GM04504 (cell line): ENCODE data around the gene NEUROD2.

Source experiments
- DNase-seq: peaks from one replicate; pipeline ENCODE4 v3.0.0-alpha.2; 2012; ENCODE audit warnings: low read depth

The NEUROD2 gene

DNA sequence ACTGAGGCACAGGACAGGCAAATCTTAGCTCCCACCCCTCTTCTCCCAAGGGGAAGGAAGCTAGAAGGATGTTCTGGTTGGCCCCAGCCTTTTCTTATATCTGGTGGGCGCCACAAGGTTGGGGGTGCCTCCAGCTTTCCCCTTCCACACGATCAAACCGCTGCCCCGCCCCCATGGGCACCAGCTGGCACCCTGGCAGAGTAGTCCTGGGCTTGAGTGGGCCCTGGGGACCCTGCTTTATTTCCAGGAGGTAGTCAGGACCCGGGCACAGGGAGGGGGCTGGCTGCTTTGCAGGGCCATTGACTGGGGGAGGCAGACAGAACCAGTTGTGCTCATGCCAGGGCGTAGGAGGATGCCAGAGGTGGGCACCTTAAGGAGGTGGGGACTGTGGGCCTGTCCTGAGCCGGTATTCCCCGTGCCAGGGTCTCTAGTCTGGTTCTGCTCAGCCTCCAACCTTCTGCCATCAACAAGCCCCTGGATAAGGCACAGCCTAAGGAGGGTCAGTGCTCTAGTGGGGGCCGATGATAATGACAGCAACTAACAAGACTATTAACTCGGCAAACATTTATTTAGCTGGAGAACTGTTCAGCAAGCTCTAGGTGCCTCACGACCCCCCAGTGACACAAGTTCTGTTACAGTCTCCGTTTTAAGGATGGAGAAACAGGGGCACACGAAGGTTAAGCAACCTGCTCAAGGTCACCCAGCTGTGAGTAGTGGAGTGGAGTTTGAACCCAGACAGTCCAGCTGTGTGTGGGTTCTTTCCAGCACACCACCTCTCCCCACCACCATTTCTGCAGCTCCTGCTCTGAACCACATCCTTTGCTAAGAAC lies 11.5 kb upstream of the NEUROD2 start:
- no peak for DNase-seq

DNA sequence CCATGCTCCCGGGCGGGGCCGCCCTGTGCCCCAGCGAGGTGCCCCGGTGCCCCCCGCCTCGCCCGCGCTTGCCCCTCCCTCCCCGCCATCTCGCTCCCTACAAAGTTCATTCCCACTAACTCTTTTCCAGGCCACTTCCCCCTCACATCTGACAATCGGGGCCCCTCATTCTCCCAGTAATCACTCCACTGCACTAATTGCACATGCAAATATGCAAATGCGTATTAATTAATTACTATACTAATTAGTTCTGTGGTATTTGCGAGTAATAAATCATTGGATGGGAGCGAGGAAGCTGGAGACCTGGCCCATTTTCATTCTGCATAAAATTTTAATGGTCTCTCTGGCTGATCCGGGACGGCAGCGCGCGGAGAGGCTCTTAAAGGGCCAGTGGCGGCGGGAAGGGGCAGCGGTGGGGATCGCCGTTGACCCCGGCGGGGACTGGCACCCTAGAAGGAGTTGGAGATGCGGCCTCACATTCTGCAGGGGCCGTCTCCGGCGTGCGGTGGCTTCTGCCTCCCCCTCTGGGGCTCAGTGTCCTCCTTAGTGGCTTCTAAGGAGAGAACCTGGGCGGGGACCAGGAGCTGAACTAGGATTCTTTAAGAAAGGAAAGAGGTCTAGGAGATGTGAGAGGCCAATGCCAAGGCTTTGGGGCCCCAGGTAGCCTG lies 10.7 kb upstream of the NEUROD2 start:
- DNase-seq, result no peak

DNA sequence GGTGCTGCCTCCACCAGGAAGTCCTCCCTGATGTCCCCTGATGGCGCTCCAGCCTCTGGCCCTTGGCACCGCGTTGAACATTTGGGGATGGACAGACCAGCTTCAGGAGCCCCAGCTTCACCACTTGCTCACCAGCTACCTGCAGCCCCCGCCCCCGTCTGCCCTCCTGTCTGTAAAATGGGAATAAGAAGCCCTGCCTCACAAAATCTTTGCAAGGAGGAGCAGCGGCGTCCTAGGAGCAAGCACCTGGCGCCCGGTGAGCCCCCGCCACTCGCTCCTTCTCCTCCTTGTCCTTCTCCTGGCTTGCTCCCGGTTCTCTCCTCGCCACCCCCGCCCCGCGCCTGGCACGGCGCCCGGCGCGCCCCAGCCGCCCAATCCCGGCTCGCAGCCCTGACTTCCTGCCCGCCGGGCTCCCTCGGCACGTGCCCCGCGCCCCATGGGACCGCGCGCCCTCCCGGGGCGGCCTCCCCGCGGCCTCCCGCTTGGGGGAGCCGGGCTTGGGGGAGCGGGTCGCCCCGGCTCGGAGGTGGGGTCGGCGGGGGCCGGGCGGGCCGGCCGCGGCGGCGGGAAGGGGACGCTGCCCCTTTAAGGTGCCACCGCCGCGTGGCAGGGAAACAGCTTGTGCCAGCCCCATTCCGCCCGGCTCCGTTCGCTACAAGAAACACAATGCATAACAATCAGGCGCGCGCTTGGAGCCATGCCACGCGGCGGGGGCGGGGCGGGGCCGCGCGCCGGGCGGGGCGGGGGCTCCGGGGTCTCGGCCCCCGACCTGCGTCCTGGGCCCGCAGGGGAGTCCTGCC lies 9.9 kb upstream of the NEUROD2 start:
- DNase-seq, result no peak

DNA sequence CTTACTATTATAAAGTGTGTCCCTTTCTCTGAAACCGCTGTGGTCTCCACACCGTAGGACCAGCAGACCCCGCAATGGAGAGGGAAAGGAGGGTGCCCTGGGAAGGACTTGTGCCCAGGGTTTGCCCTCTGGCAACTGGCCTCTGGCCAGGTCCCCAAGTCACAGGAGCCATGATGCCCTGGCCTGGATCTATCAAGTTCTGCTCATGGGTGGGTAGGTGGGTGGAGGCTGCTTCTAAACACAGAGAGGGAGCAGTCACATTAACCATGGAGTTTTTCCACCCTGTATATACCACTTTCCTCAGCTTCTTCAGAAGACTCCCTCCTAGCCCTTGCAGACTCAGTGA lies 9.4 kb upstream of the NEUROD2 start:
- DNase-seq, result no peak

DNA sequence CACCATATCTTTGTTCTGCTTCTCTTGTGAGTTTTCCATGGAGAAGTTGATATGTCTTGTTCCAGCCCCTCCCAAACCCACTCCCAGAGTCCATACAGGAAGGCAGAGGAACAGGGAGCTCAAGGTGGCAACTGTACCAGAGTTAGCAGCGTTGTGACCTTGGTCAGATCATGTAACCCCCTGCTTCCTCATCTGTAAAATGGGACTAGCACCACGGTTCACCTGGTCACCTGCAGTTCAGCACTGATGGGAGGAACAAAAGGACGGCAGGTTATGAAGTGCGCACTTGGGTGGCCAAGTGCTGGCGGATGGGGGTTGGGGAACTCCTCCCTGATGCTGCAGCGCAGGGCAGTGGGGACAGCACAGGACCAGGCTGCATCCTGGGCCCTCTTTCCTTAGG lies 7.7 kb upstream of the NEUROD2 start:
- DNase-seq, result no peak

DNA sequence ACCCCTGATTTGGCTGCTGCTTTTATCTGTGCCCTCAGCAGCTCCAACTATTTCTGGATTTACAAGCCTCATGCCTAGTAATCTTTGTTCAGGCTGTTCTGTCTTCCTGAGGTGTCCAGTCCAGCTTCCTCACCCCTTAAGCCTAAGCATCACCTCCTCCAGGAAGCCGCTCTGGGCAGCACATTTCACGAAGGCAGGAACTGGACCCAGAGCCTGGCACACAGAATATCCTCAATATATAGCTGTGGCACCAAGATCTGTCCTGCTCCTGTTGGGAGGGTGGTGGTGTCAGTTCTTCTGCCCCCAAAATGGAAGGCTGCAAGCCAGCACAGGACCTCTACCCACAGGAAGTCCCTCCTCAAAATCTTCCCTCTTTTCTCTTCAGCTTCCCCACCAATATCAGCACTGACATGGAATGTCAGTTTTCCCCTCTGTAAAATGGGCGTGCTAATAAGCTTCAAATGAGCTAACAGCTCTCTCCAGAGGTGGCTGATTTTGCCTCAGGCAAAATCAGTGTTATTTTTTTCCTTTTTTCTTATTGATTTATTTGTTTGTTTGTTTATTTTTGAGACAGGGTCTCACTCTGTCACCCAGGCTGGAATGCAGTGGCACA lies 6.9 kb upstream of the NEUROD2 start:
- no peak for DNase-seq

DNA sequence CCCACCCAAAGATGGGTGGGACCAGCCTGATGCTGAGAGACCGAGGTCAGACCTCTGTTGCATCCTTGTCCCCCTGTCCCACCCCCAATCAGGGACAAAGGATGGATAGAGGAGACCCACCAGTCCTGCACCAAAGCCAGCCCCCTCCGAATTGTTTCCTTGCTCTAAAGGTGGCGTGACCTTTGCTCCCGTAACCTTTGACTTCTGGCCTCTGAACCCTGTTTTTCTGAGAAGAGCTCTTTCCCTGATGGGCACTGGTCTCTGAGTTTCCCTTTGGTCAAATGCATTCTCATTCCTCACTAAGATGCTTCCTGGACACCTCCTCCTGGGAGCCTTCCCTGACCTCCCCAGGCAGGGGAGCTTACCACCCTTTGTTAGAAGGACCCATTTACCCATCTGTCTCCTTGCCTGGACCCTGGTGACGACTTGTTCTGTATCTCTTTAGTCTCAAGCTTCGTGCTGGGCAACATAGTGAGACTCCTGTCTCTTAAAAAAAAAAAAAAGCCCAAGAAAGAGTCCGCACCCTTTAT lies 5.3 kb upstream of the NEUROD2 start:
- no peak for DNase-seq

DNA sequence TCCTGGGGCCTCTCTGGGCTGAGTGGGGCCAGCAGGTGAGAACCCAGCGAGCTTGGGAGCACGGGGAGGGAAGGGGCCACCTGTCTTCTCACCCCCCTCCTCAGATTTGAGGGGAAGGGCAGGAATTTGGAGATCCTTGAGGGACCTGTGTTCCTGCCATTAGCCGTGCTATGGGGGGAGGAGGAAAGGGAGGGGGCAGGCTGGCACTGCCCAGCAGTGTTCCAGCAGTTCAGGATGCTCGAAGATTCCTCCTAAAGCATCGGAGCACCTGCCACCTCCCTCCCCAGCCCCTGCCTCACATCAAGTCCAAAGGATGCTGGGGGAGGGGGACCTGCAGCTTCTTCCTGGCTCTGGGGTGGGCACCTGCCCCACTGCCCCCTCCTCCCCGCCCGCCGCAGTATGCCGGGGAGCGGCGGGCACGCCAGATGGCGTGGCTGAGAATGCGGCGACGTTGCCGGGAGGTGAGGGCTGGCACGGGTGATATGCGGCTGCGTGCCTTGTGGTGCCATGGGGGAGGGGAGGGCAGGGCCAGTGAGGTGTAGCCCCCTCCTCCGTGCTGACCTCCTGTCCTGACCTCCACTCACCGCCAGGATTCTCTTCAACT lies 4.7 kb upstream of the NEUROD2 start:
- DNase-seq, result no peak

DNA sequence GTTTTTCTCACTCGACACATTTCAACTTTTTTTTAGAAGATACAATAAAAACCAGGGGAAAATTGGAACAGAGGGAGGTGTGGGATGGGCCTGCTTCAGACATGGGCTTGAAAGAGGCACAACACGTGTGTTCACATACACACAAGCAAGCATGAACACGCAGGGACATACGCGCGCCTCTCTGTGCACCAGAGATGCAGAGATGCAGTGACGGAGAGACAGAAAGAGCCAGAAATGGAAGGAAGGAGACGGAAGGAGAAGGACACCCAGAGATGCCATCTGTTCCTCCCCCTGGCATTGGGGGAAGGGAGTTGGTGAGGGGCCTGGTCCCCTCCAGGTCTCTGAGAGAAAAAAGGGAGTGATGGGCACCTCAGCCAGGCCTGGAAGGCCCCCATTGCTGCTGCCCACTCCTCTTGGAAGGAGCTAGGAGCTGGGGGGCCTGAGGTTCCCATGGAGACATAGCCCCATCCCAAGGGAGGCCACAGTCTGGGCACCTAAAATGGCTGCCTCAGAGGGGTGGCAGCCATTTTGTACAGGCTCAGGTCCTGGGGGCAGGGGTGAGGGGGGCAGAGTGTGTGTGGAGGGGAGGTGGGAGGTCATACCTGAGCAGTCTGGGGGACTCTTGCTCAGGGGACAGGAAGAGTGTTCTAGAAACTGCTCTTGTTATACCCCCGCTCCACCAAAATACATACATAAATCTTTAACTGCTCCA lies 3.8 kb upstream of the NEUROD2 start:
- DNase-seq, result no peak

DNA sequence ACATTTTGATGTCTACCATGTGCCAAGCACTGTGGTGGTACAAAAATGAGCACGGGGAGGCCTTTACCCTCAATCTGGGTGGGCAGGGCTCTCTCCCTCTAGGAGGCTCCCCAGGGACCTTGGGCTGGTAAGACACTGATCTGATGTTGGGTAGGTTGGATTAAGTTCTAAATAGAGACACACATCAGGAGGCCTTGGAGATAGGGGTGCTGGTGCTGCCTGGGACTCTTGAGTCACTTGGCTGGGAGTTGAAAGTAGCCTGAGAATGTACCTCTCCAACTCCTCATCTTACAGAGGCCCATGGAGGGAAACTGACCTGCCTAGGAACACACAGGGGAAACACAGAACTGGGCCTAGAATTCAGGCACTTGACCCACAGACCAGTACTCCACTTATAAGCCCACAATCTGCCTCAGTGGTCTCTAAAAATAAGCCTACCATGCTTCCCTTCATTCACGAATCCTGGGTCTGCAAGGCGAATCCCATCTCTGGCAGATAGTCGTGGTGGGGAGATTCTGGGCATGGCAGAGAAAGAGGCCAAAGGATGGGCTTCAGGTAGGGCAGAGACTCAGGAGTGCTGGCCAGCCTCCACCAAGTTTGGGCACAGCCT lies 1.8 kb upstream of the NEUROD2 start:
- no peak for DNase-seq

DNA sequence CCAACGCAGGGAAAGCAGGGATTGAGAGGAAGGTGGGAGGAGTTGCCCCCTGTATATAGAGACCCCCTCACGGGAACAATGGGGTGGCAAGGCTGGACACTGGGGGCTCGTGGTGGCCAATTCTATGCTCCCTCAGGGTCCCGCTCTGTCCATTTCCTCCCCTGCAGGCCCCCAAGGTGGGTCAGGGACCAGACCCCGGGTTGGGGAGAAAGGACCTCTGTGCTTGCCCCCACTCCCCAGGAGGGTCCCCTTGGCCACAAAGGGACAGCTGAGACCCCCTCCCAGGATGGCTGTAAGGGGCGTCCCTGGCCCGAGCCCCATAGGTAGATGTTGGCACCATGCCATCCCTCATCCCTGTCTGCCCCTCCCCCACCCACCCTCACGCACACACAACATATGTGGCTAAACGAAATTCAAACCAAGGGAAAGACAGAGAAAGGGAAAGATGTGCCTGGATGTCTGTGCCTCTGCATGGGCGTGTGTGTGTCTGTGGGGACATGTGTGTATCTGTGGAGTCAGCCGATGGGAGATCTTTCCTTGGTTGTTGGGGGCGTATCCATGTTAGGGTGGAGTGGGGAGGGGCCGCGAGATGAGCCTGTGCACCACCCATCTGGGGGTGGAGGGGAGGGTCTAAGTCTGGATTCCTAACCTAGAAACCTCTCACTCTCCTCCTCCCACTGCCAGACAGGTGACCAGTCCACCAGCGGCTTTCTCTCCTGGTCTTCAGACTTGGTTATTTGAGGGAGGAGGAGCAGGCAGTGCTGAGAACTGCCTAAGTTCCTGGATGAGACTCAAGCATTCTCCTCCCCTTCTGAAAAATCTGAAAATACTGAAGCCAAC lies 642 bp upstream of the NEUROD2 start:
- no peak for DNase-seq

DNA sequence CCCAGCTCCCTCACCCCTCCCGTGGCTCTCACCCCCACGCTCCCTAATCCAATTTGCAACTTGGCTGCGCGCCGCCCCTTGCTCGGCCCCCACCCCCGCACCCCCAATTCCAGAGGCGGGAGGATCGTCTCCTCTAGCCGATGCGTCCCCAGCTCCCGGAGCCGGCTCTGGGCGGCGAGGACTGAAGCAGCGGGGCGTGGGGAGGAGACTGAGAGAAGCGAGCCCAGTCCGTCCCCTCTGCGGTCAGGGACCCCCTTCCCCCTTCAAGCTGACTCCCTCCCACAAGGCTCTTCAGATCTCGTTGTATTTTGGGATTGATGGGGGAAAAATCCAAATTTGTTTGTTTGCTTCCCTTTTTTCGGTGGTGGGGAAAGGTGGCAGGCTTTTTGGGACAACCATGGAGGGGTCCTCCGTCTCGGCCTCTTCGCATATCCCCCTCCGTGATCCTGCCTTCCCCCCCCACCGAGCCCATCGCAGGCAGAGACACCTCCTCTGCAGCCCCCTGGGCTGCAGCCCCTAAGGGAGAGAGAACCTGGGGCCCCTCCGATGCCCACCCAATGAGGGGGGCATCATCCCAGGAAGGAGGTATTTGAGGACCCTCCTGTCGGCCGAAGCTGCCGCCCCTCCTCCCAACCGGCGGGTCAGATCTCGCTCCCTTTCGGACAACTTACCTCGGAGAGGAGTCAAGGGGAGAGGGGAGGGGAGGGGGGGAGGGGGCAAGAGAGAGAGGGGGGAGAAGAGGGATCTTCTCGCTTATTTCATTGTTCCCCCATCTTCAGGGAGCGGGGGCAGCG lies 466 bp downstream of the NEUROD2 start:
- DNase-seq, result no peak

DNA sequence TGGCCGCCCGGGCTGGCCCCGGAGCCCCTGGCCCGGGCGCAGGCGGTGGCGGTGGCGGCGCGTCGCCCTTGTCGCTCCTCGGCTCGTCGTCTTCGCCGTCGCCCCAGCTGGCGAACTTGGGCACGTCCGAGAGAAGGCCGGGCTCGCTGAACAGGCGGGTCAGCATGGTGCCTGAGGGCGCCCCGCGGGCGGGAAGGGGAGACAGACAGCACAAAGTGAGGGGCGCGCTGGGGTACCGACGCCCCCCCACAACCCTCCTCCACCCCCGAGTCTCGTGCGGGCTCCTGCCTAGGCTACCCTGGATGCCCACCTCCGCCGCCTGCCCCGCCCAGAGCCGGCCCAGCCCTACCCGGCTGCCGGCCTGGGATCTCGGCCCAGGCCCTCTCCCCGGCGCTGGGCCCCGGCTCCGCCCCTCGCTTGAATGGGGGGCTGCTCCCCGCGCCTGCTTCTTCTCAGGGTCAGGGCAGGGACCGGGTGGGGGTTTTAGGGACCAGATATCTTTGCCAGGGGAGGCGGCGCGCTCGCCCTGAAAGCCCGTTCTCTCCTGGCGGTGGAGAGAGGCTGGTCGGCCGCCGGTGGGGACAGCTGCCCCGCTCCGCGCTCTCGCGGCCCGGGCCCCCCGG lies 1.2 kb downstream of the NEUROD2 start:
- no peak for DNase-seq

DNA sequence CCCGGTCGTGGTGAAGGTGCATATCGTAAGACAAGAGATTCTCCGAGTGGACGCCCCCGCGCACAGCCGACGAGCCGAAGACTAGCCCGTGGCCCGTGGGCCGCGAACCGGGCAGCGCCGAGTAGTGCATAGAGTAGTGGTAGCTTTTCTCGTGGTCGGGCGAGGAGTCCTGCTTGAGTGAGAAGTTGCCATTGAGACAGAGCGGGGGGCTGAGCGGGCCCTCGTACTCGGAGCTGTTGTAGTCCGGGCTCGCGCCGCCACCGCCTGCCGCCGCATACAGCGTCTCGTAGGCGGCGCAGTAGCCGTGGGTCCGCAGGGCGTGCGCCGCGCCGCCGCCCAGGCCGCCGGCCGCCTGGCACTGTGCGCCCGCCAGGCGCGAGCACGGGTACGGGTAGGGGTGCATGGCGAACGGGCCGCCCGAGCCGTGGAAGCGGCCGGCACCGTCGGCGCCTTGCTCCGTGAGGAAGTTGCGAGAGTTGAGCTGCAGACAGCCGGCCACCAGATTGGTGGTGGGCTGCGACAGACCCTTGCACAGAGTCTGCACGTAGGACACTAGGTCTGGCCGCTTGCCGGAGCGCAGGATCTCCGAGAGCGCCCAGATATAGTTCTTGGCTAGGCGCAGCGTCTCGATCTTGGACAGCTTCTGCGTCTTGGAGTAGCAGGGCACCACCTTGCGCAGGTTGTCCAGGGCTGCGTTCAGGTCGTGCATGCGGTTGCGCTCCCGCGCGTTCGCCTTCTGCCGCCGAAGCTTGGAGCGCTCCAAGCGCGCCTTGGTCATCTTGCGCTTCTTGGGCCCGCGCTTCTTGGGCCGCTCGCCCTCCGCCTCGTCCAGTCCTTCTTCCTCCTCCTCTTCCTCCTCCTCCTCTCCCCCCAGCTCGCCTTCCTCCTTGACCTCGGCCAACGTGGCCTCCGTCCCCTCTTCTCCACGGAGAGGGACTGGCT lies 2.0 kb downstream of the NEUROD2 start:
- DNase-seq, result no peak

DNA sequence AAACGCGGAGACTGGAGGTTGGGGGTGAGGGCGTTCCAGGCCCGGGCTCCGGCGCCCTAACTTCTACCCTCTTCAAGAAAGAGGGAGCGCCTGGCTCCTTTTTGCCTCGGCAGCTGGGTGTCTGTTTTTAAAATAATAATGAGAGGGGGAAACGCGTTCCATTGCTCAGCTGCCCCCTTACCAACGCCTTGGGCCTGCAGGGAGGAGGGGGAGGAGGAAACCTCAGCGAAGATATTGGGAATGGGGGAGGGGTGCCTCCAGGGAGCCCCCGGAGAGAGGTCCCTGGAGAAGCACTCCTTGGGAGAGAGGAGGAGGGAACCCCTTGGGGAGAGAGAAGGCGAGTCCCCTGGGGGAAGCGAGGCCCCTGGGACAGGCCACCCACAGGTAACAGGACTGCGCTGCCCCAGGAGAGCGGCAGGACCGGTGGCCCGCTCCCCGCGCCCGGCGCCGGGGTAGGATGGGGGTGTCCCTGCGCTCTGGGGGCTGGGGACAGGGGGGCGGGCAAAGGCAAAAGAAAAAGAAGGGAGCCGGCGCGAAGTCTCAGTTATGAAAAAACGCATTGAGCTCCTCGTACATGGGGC lies 2.7 kb downstream of the NEUROD2 start:
- DNase-seq, result no peak

DNA sequence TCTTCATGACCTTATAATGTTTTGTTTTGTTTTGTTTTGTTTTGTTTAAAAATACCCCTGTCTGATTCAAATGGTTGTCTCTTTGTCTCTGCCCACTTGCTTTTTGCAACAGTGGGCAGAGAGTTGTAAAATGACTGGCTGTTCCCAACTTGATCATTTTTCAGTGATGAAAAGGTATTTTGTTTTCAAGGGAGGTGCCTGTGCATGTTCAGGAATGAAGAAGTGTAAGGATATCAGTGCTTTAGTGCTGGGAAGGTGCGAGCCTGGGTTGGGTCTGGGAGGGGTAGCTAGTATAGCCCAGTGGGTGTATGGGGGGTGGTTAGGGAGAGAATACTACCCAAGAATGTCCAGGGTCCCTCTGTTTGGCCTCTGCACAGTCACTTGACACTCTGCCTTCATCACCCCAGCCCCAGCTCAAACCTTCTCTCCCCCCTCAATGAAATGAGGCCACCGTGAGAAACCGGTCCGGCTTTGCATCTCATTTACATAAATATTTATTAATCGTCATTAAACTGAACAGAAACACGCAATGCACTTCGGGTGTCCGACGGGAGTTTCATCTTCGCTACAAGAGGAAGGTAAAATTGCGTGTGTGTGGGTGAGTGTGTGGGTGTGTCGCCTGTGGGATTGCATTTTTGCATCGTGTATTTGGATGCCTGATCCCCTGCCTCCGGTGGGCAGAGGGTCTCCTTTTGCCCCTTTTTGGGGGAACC lies 4.3 kb downstream of the NEUROD2 start:
- no peak for DNase-seq
